Upper lobe of left lung (tissue), 4 donors: ENCODE results near the gene NRDC.

Source experiments
- EP300 ChIP-seq, 4 donors: sonication (generic); formaldehyde crosslinking; IDR thresholded peaks; one replicate each; pipeline ENCODE4 v1.5.1; 2017; ENCODE audit warnings: antibody characterized with exemption in 4 of 4, control low read depth in 2 of 4
- POLR2A ChIP-seq, 4 donors: fragments of 450-650 bp; IDR thresholded peaks; one replicate each; pipeline ENCODE4 v1.5.1; 2016 to 2017; ENCODE audit warnings: antibody characterized with exemption in 4 of 4, mild to moderate bottlenecking in 2 of 4
- POLR2AphosphoS5 ChIP-seq, 2 donors: sonication (generic); formaldehyde crosslinking; IDR thresholded peaks; one replicate each; pipeline ENCODE4 v1.5.1; 2017; ENCODE audit warnings: antibody characterized with exemption in 2 of 2
- TF ChIP-seq, protein P1 (sequence below), 6 experiments: fragments of 450-650 bp in 4 of 6; fragments of 200-600 bp in 2 of 6; sonication (generic) in 2 of 6; IDR thresholded peaks; one replicate each; pipeline ENCODE4 v1.5.1; 2016 to 2019; ENCODE audit warnings: antibody characterized with exemption in 6 of 6

DNA sequence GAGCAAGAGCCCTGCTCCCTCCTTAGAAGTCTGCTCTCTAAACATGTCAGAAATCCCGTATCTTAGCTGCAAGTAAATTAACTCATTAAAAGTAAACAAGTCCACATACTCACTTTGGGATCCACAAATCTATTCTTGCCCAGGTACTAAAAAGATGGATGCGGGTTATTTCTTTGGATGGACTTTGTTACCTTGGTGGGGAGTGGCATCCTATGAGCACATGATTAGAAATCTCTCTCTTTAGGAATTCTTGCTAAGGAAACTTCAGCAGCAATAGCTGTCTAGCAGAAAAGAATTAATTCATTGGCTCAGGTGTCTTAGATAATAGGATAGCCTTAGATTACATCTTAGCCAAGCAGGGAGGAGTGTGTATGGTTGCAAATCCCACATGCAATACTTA is 25.2 kb downstream of the NRDC start:
- TF ChIP-seq POLR2A (IDR thresholded peaks at IDR 0.05) (no peak), POLR2AphosphoS5 (IDR thresholded peaks at IDR 0.05) (no peak), EP300 (IDR thresholded peaks at IDR 0.05) (no peak)
- TF ChIP-seq, protein P1, sequence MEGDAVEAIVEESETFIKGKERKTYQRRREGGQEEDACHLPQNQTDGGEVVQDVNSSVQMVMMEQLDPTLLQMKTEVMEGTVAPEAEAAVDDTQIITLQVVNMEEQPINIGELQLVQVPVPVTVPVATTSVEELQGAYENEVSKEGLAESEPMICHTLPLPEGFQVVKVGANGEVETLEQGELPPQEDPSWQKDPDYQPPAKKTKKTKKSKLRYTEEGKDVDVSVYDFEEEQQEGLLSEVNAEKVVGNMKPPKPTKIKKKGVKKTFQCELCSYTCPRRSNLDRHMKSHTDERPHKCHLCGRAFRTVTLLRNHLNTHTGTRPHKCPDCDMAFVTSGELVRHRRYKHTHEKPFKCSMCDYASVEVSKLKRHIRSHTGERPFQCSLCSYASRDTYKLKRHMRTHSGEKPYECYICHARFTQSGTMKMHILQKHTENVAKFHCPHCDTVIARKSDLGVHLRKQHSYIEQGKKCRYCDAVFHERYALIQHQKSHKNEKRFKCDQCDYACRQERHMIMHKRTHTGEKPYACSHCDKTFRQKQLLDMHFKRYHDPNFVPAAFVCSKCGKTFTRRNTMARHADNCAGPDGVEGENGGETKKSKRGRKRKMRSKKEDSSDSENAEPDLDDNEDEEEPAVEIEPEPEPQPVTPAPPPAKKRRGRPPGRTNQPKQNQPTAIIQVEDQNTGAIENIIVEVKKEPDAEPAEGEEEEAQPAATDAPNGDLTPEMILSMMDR (IDR thresholded peaks at IDR 0.05) = no peak
